Fibroblast of lung (primary cell): Measurements from ENCODE around the gene ARPC5L. TPM values are rescaled to one million over a fixed set of nuclear protein-coding genes. Genes with fewer than 3 reads are reported as not detected.

ENCODE experiments used
- DNase-seq, 2 donors: peaks; one replicate each; pipeline versions ENCODE4 v3.0.0 to v3.0.0-alpha.2; 2010; ENCODE audit warnings: low read depth in 2 of 2
- H2AFZ ChIP-seq: 2 replicates; pipeline ENCODE4 v1.5.1; 2012; ENCODE audit warnings: low read length, control low read depth, inconsistent platforms
- H3K27ac ChIP-seq: 2 replicates; pipeline ENCODE4 v1.5.1; 2011; ENCODE audit warnings: low read length, control low read depth; ENCODE audit not compliant: insufficient read depth
- H3K27me3 ChIP-seq: 2 replicates; pipeline ENCODE4 v1.5.1; 2011; ENCODE audit warnings: mild to moderate bottlenecking, low read length; ENCODE audit not compliant: control insufficient read depth, insufficient read depth
- H3K36me3 ChIP-seq: 2 replicates; pipeline ENCODE4 v1.5.1; 2011; ENCODE audit warnings: low read length; ENCODE audit not compliant: control insufficient read depth, insufficient read depth
- H3K4me1 ChIP-seq: 2 replicates; pipeline ENCODE4 v1.5.1; 2011; ENCODE audit warnings: low read length; ENCODE audit not compliant: control insufficient read depth, insufficient read depth; ENCODE audit errors: extremely low read depth
- H3K4me2 ChIP-seq: 2 replicates; pipeline ENCODE4 v1.5.1; 2011; ENCODE audit warnings: low read length, control low read depth; ENCODE audit not compliant: insufficient read depth; ENCODE audit errors: extremely low read depth
- H3K4me3 ChIP-seq, 4 experiments: fragments of 200-600 bp in 1 of 4; sonication (generic) in 1 of 4; replicated peaks in 1 of 4; 2 replicates each; pipeline ENCODE4 v1.5.1; 2011 to 2016; ENCODE audit warnings: low read length in 4 of 4, low read depth in 3 of 4, mild to moderate bottlenecking in 3 of 4, control low read depth in 2 of 4, inconsistent platforms in 1 of 4, mixed read lengths in 1 of 4; ENCODE audit not compliant: insufficient read depth in 1 of 4; ENCODE audit errors: control extremely low read depth in 1 of 4
- H3K79me2 ChIP-seq: 2 replicates; pipeline ENCODE4 v1.5.1; 2012; ENCODE audit warnings: mild to moderate bottlenecking, low read length, inconsistent platforms; ENCODE audit not compliant: control insufficient read depth, insufficient read depth
- H3K9ac ChIP-seq: 2 replicates; pipeline ENCODE4 v1.5.1; 2011; ENCODE audit warnings: mild to moderate bottlenecking, low read length, control low read depth; ENCODE audit not compliant: insufficient read depth
- H3K9me3 ChIP-seq: 2 replicates; pipeline ENCODE4 v1.5.1; 2012; ENCODE audit warnings: low read depth, low read length; ENCODE audit not compliant: control insufficient read depth, insufficient read depth
- H4K20me1 ChIP-seq: 2 replicates; pipeline ENCODE4 v1.5.1; 2011; ENCODE audit warnings: low read length; ENCODE audit not compliant: control insufficient read depth, insufficient read depth; ENCODE audit errors: extremely low read depth
- CTCF ChIP-seq, 2 donors: IDR thresholded peaks in 1 of 2; conservative IDR thresholded peaks in 1 of 2; 1 replicate in 1 of 2; 2 replicates in 1 of 2; pipeline ENCODE4 v1.5.1; 2011 to 2012; ENCODE audit warnings: low read length in 2 of 2, control low read depth in 1 of 2, inconsistent platforms in 1 of 2, low read depth in 1 of 2, mild to moderate bottlenecking in 1 of 2
- EZH2 ChIP-seq: IDR thresholded peaks from 2 replicates; pipeline ENCODE4 v1.5.1; 2012; ENCODE audit warnings: low read length, control low read depth, mild to moderate bottlenecking; ENCODE audit errors: missing control alignments
- polyA plus RNA-seq, 2 donors: library from polyadenylated mRNA; depleted of rRNA in 1 of 2; stranded (reverse) in 1 of 2; unstranded in 1 of 2; fragments of >200 nt; gene quantifications; 2 replicates each; pipeline ENCODE4 v1.2.1, GENCODE V29; 2011 to 2012; ENCODE audit warnings: missing spikeins in 1 of 2
- total RNA-seq: library from RNA; depleted of rRNA; stranded (reverse); fragments of >200 nt; gene quantifications from 2 replicates; pipeline ENCODE4 v1.2.1, GENCODE V29; 2014

The ARPC5L gene
- total and polyA plus RNA-seq, 2 donors (not counting 1 experiment from before 2014, with no cell fraction given): 13.2 to 48.9 TPM

DNA sequence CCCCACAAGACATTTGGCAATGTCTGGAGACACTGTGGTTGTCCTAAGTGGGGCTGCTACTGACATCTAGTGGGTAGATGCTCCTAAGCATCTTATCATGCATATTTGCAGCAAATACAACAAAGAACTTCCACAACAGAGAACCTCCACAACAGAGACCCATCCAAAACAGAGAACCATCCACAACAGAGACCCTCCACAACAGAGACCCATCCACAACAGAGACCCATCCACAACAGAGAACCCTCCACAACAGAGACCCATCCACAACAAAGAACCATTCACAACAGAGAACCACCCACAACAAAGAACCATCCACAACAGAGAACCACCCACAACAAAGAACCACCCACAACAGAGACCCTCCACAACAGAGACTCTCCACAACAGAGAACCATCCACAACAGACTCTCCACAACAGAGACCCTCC lies 32.8 kb downstream of the ARPC5L start:
- Histone ChIP-seq H3K4me2 (no peak overlapping the region), H2AFZ (no peak overlapping the region), H3K27me3 (no peaks in the 10 kb centered on the region), H3K4me3 (no peak overlapping the region), H3K9ac (no peak overlapping the region), H3K9me3 (no peaks in the 10 kb centered on the region), H3K36me3 (peaks cover 12% of the 10 kb centered on the region), H4K20me1 (no peaks in the 10 kb centered on the region), H3K79me2 (no peaks in the 10 kb centered on the region), H3K4me1 (no peaks in the 10 kb centered on the region), H3K27ac (no peak overlapping the region)
- TF ChIP-seq CTCF (conservative IDR thresholded peaks at IDR 0.05 in 1 of 2, IDR thresholded peaks at IDR 0.05 in 1 of 2; ENCODE audit: low read depth in 1 of 2, low read length in 2 of 2) (peak; percentile 62 to 63), EZH2 (no peak)
- peak; percentile 38 to 61 for DNase-seq

DNA sequence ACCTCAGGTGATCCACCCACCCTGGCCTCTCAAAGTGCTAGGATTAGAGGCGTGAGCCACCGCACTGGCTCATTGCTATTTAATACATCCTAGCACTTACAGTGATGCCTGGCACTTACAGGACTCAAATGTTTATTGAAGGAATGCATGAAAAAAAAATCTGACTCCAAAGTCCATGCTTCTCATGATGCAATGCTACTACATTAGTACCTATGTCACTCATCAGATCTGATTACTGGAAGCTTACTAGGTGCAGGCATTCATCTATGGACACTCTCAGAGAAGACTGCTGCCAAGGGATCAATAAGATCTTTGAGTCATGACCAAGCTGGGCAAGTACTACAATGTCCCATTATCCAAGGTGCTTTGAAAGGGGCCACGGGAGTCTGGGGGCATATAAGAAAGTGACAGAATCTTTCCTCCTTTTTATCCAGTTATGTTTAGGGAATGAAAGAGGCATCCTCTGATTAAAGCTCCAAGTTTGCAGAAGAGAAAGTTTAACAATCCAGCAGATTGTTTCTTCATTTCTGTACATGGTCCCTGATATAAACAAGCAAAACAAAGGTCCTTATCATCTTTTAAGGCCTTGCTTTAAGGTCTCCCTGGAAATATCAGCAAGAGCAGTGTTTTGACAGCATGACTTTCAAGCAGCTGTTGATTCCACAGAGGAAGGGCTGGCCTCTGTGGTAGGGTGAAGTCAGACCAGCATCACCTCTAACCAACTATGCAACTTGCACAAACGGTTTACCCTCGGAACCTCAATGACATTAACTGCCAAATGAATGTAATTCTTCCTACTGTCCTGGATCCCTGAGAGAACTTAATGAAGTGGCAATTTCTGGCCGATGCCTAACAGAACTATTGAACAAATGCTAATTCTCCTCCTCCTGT lies 35.9 kb downstream of the ARPC5L start:
- no peak overlapping the region for H3K9ac ChIP-seq
- H3K9me3 ChIP-seq: no peaks in the 10 kb centered on the region
- no peaks in the 10 kb centered on the region for H3K27me3 ChIP-seq
- no peaks in the 10 kb centered on the region for H4K20me1 ChIP-seq
- TF ChIP-seq EZH2 (no peak), CTCF (conservative IDR thresholded peaks at IDR 0.05 in 1 of 2, IDR thresholded peaks at IDR 0.05 in 1 of 2; ENCODE audit: low read depth in 1 of 2, low read length in 2 of 2) (no peak)
- H3K4me2 ChIP-seq: no peak overlapping the region
- H3K4me3 ChIP-seq: no peak overlapping the region
- H2AFZ ChIP-seq: no peak overlapping the region
- no peak for DNase-seq
- H3K79me2 ChIP-seq: no peaks in the 10 kb centered on the region
- H3K27ac ChIP-seq: no peak overlapping the region
- H3K36me3 ChIP-seq: peaks cover 9% of the 10 kb centered on the region
- no peaks in the 10 kb centered on the region for H3K4me1 ChIP-seq

DNA sequence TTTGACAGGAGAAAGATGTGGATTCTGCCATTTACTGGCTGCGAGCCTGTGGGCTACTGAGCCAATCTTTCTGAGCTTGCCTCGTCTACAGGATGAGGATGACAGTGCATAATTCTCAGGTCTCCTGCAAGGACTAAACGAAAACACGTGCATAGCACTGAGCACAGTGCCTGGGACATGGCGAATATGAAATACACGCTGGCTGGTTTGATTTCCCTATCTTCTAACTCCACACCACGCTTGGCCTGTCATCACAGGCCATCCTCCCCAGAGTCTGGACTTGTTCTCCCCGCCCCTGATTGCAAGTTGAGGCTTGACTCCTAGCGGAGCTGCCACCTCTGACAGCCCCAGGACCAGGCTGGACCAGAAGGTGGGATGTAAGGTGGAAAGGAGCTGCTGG lies 37.9 kb downstream of the ARPC5L start:
- no peak for TF ChIP-seq CTCF (conservative IDR thresholded peaks at IDR 0.05 in 1 of 2, IDR thresholded peaks at IDR 0.05 in 1 of 2; ENCODE audit: low read depth in 1 of 2, low read length in 2 of 2)
- TF ChIP-seq EZH2: no peak
- Histone ChIP-seq H3K4me1 (no peaks in the 10 kb centered on the region), H3K4me2 (no peak overlapping the region), H3K27ac (no peak overlapping the region), H3K27me3 (no peaks in the 10 kb centered on the region), H3K9ac (no peak overlapping the region), H3K79me2 (no peaks in the 10 kb centered on the region), H3K36me3 (peaks cover 6% of the 10 kb centered on the region), H2AFZ (no peak overlapping the region), H4K20me1 (no peaks in the 10 kb centered on the region), H3K9me3 (no peaks in the 10 kb centered on the region), H3K4me3 (no peak overlapping the region)
- no peak for DNase-seq
